CD4-positive, alpha-beta T cell treated with Interleukin-15 for 4 hours (primary cell): Measurements from ENCODE around the gene CDC42EP3.

Experiments
- DNase-seq: peaks from one replicate; pipeline ENCODE4 v3.0.0-alpha.2; 2020; ENCODE audit warnings: low spot score

CDC42EP3 gene

GRCh38 chr2:37618326-37618725 is 53.1 kb downstream of the CDC42EP3 start:
- no peak for DNase-seq

DNA sequence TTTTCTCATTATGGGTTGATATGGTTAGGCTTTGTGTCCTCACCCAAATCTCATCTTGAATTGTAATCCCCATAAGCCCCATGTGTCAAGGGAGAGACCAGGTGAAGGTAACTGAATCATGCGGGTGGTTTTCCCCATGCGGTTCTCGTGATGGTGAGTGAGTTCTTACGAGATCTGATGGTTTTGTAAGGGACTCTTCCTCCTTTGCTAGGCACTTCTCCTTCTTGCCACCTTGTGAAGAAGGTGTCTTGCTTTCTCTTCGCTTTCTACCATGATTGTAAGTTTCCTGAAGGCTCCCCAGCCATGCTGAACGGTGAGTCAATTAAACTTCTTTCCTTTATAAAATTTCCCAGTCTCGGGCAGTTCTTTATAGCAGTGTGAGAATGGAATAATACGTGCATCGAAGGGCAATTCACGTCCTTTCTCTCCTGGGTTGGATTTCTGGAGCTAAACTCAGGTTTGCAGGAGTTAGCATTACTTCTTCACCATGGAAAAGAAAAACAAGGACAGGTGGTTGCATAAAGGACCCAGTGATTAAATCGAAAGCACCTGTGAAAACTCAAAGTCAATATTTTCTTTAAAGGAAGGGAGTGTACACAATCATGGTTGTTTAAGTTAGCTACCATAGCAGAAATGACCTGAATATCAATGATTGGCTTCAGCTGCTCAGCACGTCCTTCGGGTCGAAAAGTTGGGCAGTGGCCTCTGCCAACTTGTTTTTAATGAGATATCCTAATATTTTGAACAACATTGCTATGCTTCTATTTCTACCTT is 54.1 kb downstream of the CDC42EP3 start:
- no peak for DNase-seq

DNA sequence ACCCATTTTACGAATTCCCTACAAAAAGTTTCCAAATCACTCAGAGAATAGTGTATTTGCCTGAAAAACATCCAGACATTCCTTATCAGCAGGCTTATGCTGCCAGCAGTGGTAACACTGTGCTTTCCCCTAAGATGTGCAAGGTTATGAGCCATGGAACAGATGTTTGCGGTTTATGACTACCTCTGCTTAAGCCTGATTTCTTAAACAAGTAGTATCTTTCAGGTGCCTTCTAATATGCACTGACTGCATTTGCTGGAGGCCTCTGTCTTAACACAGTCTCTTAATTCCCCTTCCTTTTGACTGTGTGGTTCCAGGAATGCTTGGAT is 54.8 kb downstream of the CDC42EP3 start:
- no peak for DNase-seq

GRCh38 chr2:37615804-37616676 is 55.4 kb downstream of the CDC42EP3 start:
- DNase-seq: peak; percentile 79

- DNase-seq: no peak
Observed at GRCh38 chr2:37614061-37614738, 57.2 kb downstream of the CDC42EP3 start.

GRCh38 chr2:37612382-37612781 is 59.1 kb downstream of the CDC42EP3 start:
- DNase-seq: no peak

- no peak for DNase-seq
Observed at GRCh38 chr2:37610638-37611289, 60.7 kb downstream of the CDC42EP3 start.

GRCh38 chr2:37609782-37610181 is 61.7 kb downstream of the CDC42EP3 start:
- DNase-seq: no peak

DNA sequence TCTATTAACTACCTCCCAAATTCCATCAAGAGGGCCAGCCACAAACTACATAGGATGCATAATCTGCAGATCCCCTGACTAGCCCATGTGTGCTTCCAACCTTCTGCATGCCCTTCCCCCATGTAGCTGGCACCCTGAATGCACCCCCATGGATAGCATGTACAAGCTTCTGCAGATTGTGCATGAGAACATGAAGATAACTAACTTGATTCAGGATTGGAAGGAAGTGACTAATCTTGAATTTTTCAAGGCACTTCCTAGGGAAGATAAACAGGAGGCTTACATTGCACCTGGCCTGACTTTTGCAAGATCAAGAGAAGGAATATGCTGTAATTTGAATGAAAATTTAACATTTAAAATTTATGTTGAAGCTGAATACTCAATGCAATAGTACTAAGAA is 66.7 kb downstream of the CDC42EP3 start:
- DNase-seq: no peak

GRCh38 chr2:37602702-37603101 is 68.7 kb downstream of the CDC42EP3 start:
- DNase-seq: no peak

- no peak for DNase-seq
Observed at GRCh38 chr2:37602040-37602439, 69.4 kb downstream of the CDC42EP3 start.

GRCh38 chr2:37601569-37601968 is 69.9 kb downstream of the CDC42EP3 start:
- no peak for DNase-seq

- no peak for DNase-seq
Observed at GRCh38 chr2:37600735-37601134, 70.7 kb downstream of the CDC42EP3 start.

DNA sequence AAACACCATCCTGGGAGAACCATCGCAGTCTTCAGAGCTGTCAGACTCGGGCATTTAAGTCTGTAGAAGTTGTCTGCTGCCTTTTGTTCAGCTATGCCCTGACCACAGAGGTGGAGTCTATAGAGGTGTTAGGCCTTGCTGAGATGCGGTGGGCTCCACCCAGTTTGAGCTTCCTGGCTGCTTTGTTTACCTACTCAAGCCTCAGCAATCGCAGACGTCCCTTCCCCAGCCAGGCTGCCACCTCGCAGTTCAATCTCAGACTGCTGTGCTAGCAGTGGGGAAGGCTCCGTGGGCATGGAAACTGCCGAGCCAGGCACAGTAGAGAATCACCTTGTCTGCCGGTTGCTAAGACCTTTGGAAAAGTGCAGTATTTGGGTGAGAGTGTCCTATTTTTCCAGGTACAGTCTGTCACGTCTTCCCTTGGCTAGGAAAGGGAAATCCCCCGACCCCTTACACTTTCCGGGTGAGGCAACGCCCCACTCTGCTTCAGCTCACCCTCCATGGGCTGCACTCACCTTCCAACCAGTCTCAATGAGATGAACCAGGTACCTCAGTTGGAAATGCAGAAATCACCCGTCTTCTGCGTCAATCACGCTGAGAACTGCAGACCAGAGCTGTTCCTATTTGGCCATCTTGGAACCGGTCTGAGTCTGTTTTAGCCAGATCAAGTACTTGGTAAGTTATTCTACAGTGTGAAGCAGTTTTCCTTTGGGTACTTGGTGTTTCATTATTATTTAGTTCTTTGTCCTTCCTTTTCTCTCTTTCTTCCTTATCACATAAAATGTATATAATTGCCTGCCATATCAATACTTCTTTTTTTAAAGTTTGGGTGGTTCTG is 71.5 kb downstream of the CDC42EP3 start:
- peak; percentile 89 for DNase-seq

DNA sequence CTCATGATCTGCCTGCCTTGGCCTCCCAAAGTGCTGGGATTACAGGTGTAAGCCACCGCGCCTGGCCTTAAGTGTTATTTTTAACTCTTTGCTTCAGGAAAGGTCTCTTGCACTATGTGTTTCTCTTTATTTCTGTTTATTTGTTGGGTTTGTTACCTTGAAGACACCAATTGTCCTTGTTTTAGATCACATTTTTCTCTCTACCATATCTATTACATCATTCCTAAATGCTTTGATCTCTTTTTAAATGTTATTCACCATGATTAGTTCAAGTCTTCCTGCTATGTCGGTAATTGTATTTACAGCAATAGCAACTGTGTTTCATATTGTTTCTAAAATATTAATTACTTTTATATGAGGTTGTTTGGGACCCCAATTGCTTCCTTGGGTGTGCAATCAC is 77.7 kb downstream of the CDC42EP3 start:
- DNase-seq: no peak

DNA sequence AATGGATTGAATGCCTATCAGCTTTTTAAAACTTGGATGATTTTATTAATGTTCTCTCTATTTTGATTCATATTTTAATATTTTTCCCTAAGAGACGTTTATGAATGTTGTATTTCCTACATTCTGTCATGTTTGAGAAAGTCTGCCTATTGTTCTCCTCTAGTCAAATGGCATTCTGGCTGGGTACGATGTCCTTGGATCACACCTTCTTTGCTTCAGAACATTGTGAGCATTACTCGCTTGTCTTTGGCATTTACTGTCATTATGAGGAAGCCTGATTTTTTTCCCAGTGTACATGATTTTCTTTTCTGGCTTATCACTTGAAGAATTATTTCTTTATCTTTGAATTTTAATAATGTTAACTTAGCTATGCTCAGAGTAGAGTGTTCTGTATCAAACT is 78.4 kb downstream of the CDC42EP3 start:
- no peak for DNase-seq
